GM12891 (cell line): ENCODE results near the gene ACADSB.

ENCODE experiments used
- POLR2A ChIP-seq: IDR thresholded peaks from 2 replicates; pipeline ENCODE4 v1.6.1; 2011; ENCODE audit warnings: low read depth, low read length, control low read depth
- POLR2AphosphoS5 ChIP-seq: IDR thresholded peaks from 2 replicates; pipeline ENCODE4 v1.6.1; 2011; ENCODE audit warnings: low read depth, low read length, control low read depth
- TAF1 ChIP-seq: IDR thresholded peaks from 2 replicates; pipeline ENCODE4 v1.6.1; 2011; ENCODE audit warnings: low read depth, low read length, control low read depth

DNA sequence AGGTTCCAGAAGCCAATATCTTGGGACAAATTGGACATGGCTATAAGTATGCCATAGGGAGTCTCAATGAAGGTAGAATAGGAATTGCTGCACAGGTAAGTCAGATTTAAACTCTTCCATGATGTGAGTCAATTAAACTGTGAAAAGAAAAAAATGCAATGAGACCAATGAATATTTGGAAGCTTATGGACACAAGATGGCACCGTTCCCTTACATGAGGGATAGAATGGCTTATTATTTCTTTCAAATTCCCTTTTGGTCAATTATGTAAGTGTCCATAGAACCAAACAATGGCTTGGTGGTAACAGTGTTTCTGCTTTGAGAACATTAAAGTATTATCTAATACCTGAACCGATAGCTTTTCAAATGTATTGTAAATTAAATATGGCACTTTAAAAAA lies 35.6 kb downstream of the ACADSB start:
- no peak for TF ChIP-seq POLR2AphosphoS5
- TF ChIP-seq POLR2A, result no peak
- TF ChIP-seq TAF1, result no peak
